Esophagus squamous epithelium (tissue), 4 donors: ENCODE measurements around the gene SBSN.

Experiments
- CTCF ChIP-seq, 6 experiments: fragments of 450-650 bp in 4 of 6; fragments of 200-600 bp in 2 of 6; sonication (generic) in 2 of 6; IDR thresholded peaks; one replicate each; pipeline ENCODE4 v1.5.1; 2016 to 2019; ENCODE audit warnings: antibody characterized with exemption in 6 of 6, mild to moderate bottlenecking in 4 of 6, moderate library complexity in 4 of 6
- POLR2A ChIP-seq, 4 donors: fragments of 450-650 bp; IDR thresholded peaks; one replicate each; pipeline ENCODE4 v1.6.1; 2017; ENCODE audit warnings: antibody characterized with exemption in 4 of 4, mild to moderate bottlenecking in 4 of 4, moderate library complexity in 3 of 4

GRCh38 chr19:35533201-35533821 is 5.2 kb upstream of the SBSN start, which contains the start of gene GAPDHS:
- no peak for TF ChIP-seq CTCF (IDR thresholded peaks at IDR 0.05)
- TF ChIP-seq POLR2A (IDR thresholded peaks at IDR 0.05): no peak
